GM18502 (cell line): ENCODE measurements around the gene DCD.
A peak's percentile ranks its signal among the peaks of the same experiment; 100 is the strongest.
"Not testable (repeated sequence)": the region's sequence is repeated elsewhere in the genome, so short reads cannot be mapped to it uniquely, and the experiment has no call there.

Source experiments
- ATAC-seq: cut with Tn5 transposase; IDR thresholded peaks from one replicate; pipeline ENCODE4 v1.9.1; 2021; ENCODE audit warnings: mild to moderate bottlenecking; ENCODE audit not compliant: unreplicated experiment, poor library complexity

Gene DCD, protein sequence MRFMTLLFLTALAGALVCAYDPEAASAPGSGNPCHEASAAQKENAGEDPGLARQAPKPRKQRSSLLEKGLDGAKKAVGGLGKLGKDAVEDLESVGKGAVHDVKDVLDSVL

GRCh38 chr12:54648265-54648664 lies at the start of gene DCD:
TSS of gene DCD (minus strand) at chr12:54648365. CDS start at chr12:54648303, 62 bp downstream.
- ATAC-seq: no peak

DNA sequence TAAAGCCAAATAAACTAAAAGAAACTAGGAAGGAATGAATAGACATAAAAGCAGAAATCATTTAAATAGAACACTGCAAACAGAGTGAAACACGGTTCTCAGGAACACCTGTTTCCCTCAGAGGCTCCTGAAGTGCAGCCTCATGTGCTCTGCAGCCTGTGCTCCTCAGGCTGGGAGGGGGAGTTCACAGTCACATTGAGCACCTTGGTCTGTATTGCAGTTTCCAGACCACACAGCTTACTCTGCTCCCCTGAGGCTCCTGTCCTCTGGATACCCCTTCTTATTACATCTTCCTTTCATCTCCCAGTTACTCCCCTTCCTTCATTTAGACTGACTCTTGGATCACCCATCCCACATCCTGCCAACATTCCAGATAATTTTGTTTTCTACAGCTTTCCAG lies 49.7 kb upstream of the DCD start:
- ATAC-seq: no peak

DNA sequence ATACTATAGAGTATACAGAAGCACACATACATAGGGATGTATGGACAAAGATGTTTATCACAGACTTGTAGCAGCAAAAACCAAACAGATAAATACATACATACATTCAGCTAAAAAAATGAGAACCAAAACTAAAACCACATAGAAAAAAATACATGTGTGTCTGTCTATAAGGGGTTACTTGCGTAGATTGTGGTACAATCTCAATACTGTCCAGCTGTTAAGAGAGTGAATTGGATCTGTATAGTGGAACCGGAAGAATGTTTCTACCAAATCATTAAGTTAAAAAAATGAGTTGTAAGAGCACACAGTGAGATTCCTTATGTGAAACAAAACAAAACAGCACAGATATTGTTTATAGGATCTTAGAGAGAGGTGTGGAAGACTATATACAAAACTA lies 44.2 kb upstream of the DCD start:
- ATAC-seq: no peak

DNA sequence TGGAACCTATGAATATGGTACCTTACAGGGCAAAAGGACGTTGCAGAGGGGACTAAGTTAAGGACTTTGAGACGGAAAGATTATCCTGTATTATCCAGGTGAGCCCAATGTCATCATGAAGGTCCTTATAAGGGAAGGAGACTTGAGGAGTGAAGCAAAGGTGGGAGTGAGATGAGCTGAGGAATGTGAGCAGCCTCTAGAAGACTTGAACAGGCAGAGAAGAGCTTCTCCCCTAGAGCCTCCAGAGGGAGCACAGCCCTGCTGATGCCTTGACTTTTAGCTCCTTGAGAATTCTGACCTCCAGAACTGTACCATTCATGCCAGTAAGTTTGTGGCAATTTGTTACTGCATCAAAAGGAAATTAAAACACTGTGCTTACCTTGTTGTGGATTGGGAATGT lies 41.8 kb upstream of the DCD start:
- no peak for ATAC-seq

GRCh38 chr12:54689034-54689372 lies 40.8 kb upstream of the DCD start:
- ATAC-seq: no peak

- ATAC-seq: no peak
These were observed 40.3 kb upstream of the DCD start for GRCh38 chr12:54688309-54689033.

- no peak for ATAC-seq
These were observed 36.8 kb upstream of the DCD start for GRCh38 chr12:54684636-54685630.

GRCh38 chr12:54683398-54683797 lies 35.2 kb upstream of the DCD start:
- no peak for ATAC-seq

DNA sequence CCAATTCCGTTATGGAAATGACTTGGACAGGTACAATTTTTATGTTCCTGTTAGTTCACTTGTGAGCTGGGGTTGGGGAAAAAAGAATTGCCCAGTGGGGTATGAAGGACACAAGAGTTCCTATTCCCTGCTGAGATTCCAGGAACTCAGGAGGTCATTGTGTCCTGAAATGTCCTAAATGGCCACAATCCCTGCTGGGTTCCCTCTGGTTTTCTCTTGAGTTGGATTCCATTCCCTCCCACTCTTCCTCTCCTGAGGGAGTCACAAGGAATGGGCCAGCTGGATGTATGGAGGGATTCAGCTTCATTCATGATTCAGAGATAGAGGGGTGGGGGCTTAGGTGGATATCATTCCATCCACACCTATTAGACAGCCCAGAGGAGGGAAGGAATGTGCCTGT lies 34.5 kb upstream of the DCD start:
- no peak for ATAC-seq

GRCh38 chr12:54680374-54680773 lies 32.2 kb upstream of the DCD start:
- ATAC-seq: peak; percentile 84

DNA sequence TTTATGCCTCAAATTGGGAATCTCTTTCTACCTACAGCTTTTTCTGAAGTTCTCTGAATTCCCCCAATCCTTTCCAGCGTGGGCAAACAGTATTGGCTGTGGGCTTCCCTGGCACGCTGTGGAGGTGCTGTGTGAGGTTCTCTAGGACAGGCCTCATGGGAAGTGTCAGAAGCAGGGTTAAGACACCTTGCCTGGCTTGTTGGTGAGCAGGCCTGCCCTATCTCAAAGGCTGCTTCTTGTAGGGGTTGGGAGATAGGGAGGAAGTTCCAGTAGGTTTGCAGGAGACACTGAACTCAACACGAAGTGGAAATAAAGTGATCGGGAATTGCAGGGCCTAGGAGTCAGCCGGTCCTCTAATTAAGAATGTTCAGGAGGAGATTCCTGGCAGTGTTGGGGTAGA lies 30.0 kb upstream of the DCD start:
- ATAC-seq: no peak

DNA sequence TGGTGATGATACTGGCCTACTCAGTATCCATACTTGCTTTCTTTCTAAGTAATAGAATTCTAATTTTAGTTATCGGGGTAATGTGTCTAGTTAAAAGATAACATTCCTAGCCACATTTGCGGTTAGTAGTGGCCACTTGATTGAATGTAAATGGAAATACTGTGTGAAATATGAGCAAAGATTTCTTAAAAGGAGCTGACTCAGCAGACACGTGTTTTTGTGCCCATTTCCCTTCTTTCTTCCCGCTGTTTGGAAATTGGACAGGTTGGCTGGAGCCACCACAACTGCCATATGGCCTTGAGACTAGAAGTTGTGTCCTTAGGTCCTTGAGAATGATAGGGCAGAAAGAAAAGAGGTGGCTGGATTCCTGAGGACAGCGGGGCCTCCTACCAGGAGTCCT lies 19.8 kb upstream of the DCD start:
- no peak for ATAC-seq

GRCh38 chr12:54666008-54666407 lies 17.8 kb upstream of the DCD start:
- ATAC-seq: no peak

DNA sequence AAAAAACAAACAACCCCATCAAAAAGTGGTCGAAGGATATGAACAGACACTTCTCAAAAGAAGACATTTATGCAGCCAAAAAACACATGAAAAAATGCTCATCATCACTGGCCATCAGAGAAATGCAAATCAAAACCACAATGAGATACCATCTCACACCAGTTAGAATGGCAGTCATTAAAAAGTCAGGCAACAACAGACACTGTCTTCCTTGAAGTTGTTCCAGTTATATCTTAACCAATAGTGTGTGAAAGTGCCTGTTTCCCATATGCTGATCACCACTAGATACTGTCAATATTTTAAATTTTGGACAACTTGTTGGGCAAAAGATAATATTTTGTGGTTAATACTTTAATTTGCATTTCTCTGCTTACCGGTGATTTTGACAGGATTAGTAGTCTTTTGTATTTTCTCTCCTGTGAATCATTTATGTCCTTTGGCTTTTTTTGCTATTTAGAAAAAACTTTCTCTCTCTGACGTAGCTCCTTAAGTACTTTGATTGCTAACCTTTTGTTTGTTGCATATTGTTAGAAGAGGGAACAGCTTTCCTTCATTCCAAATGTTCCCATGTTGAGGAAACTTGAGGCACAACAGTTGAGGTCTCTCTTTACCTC lies 17.0 kb upstream of the DCD start:
- ATAC-seq: not testable (repeated sequence)

GRCh38 chr12:54663603-54664002 lies 15.4 kb upstream of the DCD start:
- ATAC-seq: no peak

- ATAC-seq: no peak
These were observed 13.9 kb upstream of the DCD start for GRCh38 chr12:54662026-54662425.

DNA sequence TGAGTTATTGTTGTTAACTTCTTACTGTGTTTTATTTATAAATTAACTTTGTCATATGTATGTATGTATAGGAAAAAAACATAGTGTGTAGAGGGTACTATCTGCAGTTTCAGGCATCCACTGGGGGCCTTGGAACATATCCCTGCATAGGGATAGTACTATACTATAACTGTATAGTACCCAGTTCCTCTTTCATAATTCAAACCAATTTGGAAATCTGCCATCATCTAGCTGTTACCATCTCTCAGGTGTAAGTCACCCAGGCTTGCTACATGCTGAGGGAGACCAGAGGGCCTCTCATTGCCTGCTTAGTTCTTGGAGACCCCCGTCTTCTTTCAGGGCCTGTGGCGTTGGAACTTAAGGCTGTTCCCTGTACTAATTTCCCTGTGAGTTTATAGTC lies 12.9 kb upstream of the DCD start:
- peak; percentile 61 for ATAC-seq

GRCh38 chr12:54660320-54660962 lies 12.3 kb upstream of the DCD start:
- no peak for ATAC-seq

DNA sequence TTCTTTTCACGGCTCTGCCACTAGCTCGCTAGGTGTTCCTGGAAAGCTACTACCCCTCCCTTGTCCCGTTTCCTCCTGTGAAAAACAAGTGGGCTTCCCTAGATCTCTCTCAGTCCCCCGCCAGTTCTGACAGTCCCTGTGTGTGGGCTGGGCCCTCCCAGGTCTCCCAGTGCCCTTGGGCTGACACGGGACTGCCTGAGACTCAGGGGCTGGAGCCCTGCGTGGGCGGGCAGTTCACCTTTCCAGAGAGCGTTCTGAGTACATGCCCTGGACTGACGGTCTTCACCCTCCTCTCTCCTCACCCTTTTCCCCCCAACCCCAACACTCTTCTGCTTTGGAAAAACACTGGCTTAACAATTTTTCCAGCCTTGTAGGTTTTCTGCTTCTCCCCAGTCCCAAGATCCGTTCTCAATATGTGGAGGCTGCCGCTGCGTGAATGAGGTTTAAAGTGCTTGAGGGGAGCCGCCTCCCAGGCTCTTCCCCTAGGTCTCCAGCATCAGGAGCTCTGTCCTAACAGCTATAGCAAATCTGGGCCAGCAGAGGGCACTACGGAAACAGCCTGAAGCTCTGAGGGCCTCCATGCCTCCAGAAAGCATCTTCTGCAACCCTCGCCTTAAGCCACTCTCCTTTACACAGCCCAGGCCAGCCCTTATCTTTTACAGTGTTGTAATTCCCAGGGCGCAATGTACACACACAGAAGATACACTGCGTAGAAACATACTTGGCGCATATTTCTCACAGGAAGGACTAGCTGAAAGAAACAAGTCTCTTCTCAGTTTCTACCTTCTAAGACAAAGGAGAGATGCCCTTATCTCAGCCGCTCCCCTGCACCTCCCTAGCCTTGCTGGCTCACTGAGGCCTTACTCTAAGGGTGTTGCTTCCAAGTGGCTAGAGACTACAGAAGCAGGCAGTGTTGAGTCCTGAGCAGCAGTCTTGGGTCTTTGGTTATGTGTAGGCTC lies 10.4 kb upstream of the DCD start:
- ATAC-seq: peak; percentile 76
